Lower lobe of right lung (tissue), 2 donors: ENCODE measurements around the gene WDR93. TPM values are rescaled to one million over a fixed set of nuclear protein-coding genes. Genes with fewer than 3 reads are reported as not detected.

ENCODE experiments used
- ATAC-seq, 2 donors: fragments of 200-7000 bp; cut with Tn5 transposase; one replicate each; pipeline ENCODE4 v1.9.1; 2020 to 2022; ENCODE audit warnings: mild to moderate bottlenecking in 2 of 2, moderate library complexity in 2 of 2
- DNase-seq: peaks from one replicate; pipeline ENCODE4 v3.0.0-alpha.2; 2020
- H3K27ac ChIP-seq: fragments of 200-600 bp; one replicate; pipeline ENCODE4 v1.8.0; 2022
- H3K27me3 ChIP-seq: fragments of 200-600 bp; one replicate; pipeline ENCODE4 v1.8.0; 2022; ENCODE audit warnings: low read depth
- H3K36me3 ChIP-seq: fragments of 200-600 bp; one replicate; pipeline ENCODE4 v1.8.0; 2022; ENCODE audit warnings: mild to moderate bottlenecking
- H3K4me1 ChIP-seq: fragments of 200-600 bp; one replicate; pipeline ENCODE4 v1.8.0; 2022
- H3K4me3 ChIP-seq: fragments of 200-600 bp; one replicate; pipeline ENCODE4 v1.8.0; 2022; ENCODE audit warnings: mild to moderate bottlenecking
- H3K9me3 ChIP-seq: fragments of 200-600 bp; one replicate; pipeline ENCODE4 v1.8.0; 2022
- intact Hi-C: fragments of 100-400 bp; cut with DNase I; formaldehyde crosslinking; loops from one replicate; pipeline ENCODE4 v1.11.0; 2022
- total RNA-seq: library from RNA; stranded (reverse); fragmentation: NEBNext Ultra II Directional; extraction: Animal tissue kit (Norgen Biotek cat#: 25700); gene quantifications from one replicate; pipeline ENCODE4 v1.2.1, GENCODE V29; 2021
- TF ChIP-seq, protein P1 (sequence below): fragments of 200-600 bp; IDR thresholded peaks from one replicate; pipeline ENCODE4 v1.8.0; 2022; ENCODE audit warnings: antibody characterized with exemption, mild to moderate bottlenecking
- donor health status: DM: no; HTN: yes; CAD: no; lungs with severe emphysema.

WDR93 gene
- total RNA-seq, 1 donor from 2014 or later: 1.2 TPM

DNA sequence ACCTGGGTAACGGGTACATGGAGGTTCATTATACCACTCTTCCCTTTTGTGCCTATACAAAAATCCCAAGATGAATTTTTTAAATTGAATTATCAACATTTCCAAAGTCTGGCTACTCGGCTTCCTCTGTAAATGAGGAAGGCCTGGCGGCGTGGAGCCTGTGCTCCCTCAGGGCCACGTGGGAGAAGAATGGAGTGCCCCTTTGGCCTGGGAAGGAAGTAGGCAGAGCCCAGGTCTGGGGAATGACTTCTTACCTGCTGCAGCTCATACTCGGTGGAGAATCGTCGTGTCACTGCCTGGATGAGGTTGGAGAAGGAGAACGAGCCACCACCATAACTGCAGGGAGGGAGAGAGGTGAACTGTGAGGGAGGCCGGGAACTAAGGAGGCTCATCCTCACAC is 99.6 kb downstream of the WDR93 start:
- peaks cover 15% of the 10 kb centered on the region for H3K4me1 ChIP-seq
- no peak overlapping the region for H3K27ac ChIP-seq
- DNase-seq (no peak), ATAC-seq (no peak)
- no peak overlapping the region for H3K4me3 ChIP-seq
- H3K9me3 ChIP-seq: no peaks in the 10 kb centered on the region
- H3K36me3 ChIP-seq: peaks cover 21% of the 10 kb centered on the region
- intact Hi-C loops: no loop called here
- H3K27me3 ChIP-seq: no peaks in the 10 kb centered on the region
- TF ChIP-seq, protein P1, sequence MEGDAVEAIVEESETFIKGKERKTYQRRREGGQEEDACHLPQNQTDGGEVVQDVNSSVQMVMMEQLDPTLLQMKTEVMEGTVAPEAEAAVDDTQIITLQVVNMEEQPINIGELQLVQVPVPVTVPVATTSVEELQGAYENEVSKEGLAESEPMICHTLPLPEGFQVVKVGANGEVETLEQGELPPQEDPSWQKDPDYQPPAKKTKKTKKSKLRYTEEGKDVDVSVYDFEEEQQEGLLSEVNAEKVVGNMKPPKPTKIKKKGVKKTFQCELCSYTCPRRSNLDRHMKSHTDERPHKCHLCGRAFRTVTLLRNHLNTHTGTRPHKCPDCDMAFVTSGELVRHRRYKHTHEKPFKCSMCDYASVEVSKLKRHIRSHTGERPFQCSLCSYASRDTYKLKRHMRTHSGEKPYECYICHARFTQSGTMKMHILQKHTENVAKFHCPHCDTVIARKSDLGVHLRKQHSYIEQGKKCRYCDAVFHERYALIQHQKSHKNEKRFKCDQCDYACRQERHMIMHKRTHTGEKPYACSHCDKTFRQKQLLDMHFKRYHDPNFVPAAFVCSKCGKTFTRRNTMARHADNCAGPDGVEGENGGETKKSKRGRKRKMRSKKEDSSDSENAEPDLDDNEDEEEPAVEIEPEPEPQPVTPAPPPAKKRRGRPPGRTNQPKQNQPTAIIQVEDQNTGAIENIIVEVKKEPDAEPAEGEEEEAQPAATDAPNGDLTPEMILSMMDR: no peak

DNA sequence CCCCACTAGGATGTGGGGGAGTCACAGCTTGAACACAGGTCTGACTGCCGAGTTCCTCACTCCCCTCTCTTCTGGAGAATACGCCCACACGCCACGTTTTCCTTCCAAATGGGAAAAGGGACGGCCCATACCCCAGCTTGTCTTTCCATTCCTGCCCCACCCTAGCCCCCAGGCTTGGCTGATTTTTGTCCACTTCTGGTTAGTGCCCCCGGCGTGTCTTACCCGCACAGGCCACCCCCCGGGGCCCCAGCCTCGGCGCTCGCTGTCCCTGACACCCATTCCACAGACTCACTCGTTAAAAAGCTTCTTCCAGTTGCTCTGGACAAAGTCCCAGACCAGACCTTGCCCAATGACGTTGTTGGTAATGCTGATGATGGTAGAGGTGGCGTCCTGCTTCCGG is 100.0 kb downstream of the WDR93 start:
- DNase-seq (no peak), ATAC-seq (no peak)
- intact Hi-C loops: no loop called here
- Histone ChIP-seq H3K27ac (no peak overlapping the region), H3K9me3 (no peaks in the 10 kb centered on the region), H3K4me1 (peaks cover 12% of the 10 kb centered on the region), H3K36me3 (peaks cover 21% of the 10 kb centered on the region), H3K4me3 (no peak overlapping the region), H3K27me3 (no peaks in the 10 kb centered on the region)
- TF ChIP-seq, protein P1: no peak

DNA sequence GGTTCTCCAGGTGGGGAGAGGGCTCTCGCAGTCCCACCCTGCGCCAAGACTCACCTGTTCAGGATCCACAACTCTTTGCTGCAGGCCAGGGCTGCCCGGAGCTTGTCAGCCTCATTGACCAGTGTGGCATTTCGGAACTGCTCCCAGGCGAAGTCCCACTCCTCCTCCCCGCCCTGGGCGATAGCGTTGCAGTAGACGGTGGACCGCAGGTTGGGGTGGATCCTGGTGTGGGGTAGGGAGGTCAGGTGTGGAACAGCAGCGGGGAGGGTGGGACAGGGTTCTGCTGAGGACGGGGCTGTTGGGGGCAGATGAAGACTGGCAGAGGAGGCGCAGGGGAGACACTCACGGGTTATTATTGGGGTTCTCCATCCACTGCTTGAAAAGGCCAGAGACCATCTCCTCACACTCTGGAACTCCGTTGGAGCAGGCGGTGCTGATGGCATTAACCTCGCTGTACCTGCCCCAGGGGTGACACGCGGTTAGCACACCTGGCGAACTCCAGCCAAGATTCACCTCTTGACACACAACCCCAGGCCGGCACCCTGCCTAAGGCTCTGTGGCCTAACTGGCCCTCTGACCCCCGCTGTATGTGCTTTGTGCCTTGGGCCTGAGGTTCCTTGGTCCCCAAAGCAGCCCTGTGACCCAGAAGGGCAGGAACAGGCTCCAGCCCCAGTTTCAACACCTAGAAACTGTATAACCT is 101.6 kb downstream of the WDR93 start:
- DNase-seq (no peak), ATAC-seq (peak in 1 of 2 donors; percentile 27)
- Histone ChIP-seq H3K27me3 (no peaks in the 10 kb centered on the region), H3K27ac (no peak overlapping the region), H3K9me3 (peaks cover 8% of the 10 kb centered on the region), H3K4me1 (peaks cover 11% of the 10 kb centered on the region), H3K4me3 (no peak overlapping the region), H3K36me3 (peaks cover 21% of the 10 kb centered on the region)
- intact Hi-C loops: no loop called here
- TF ChIP-seq, protein P1: no peak

Other genes starting within 250 kb of the WDR93 start
- not detected for gene RHCG, start 194.2 kb upstream of the WDR93 start, total RNA-seq
- gene TICRR, start 115.3 kb upstream of the WDR93 start, total RNA-seq: 0.32 TPM
- gene KIF7, start 35.3 kb upstream of the WDR93 start, total RNA-seq: 1.5 TPM
- gene PLIN1, start 11.4 kb upstream of the WDR93 start, total RNA-seq: 1.3 TPM
- gene PEX11A, start 57 bp upstream of the WDR93 start, total RNA-seq: 10.1 TPM
- gene MESP1, start 60.4 kb downstream of the WDR93 start, total RNA-seq: 0.53 TPM
- not detected for gene MESP2, start 85.5 kb downstream of the WDR93 start, total RNA-seq
- gene ANPEP, start 124.0 kb downstream of the WDR93 start, total RNA-seq: 104 TPM
- gene AP3S2, start 203.2 kb downstream of the WDR93 start, total RNA-seq: 36.9 TPM
- gene ARPIN, start 222.1 kb downstream of the WDR93 start, total RNA-seq: 30.9 TPM